Kidney (tissue), 14 donors: Measurements from ENCODE around the gene GABARAP. TPM values are rescaled to one million over a fixed set of nuclear protein-coding genes. Genes with fewer than 3 reads are reported as not detected.

Experiments used
- DNase-seq, 5 donors: peaks; one replicate each; pipeline ENCODE4 v3.0.0-alpha.2; 2013 to 2020
- FAIRE-seq: peaks from 2 replicates; lab custom pipeline; 2012; peaks lifted over from hg19 to GRCh38; lab: Jason Lieb, UNC
- H3K27ac ChIP-seq, 2 donors: one replicate each; pipeline ENCODE4 v1.7.0; 2013; ENCODE audit warnings: low read depth in 2 of 2, low read length in 2 of 2, inconsistent platforms in 1 of 2
- H3K27me3 ChIP-seq: one replicate; pipeline ENCODE4 v1.7.1; 2013; ENCODE audit warnings: low read length, inconsistent platforms; ENCODE audit not compliant: control insufficient read depth, insufficient read depth
- H3K36me3 ChIP-seq, 3 donors: one replicate each; pipeline versions ENCODE4 v1.7.0 to v1.7.1; 2013; ENCODE audit warnings: low read length in 3 of 3, control low read depth in 1 of 3, inconsistent platforms in 1 of 3; ENCODE audit not compliant: insufficient read depth in 3 of 3, control insufficient read depth in 2 of 3
- H3K4me1 ChIP-seq, 3 donors: one replicate each; pipeline versions ENCODE4 v1.7.0 to v1.7.1; 2013; ENCODE audit warnings: low read length in 3 of 3, inconsistent platforms in 1 of 3, low read depth in 1 of 3; ENCODE audit not compliant: control insufficient read depth in 2 of 3, insufficient read depth in 2 of 3
- H3K4me3 ChIP-seq, 3 donors: one replicate each; pipeline versions ENCODE4 v1.7.0 to v1.8.1; 2013; ENCODE audit warnings: low read length in 3 of 3, control low read depth in 1 of 3, inconsistent platforms in 1 of 3
- H3K9ac ChIP-seq, 3 donors: one replicate each; pipeline versions ENCODE4 v1.7.0 to v1.7.1; 2013; ENCODE audit warnings: low read length in 3 of 3, control low read depth in 1 of 3, inconsistent platforms in 1 of 3
- H3K9me3 ChIP-seq, 3 donors: one replicate each; pipeline versions ENCODE4 v1.7.0 to v1.7.1; 2013; ENCODE audit warnings: low read length in 3 of 3, control low read depth in 1 of 3, inconsistent platforms in 1 of 3; ENCODE audit not compliant: control insufficient read depth in 2 of 3, insufficient read depth in 1 of 3
- CTCF ChIP-seq: IDR thresholded peaks from 3 replicates; pipeline ENCODE4 v1.5.1; 2012; ENCODE audit warnings: mild to moderate bottlenecking, moderate library complexity, borderline replicate concordance; ENCODE audit not compliant: insufficient read depth; ENCODE audit errors: extremely low read depth
- intact Hi-C: fragments of 100-400 bp; cut with DNase I; formaldehyde crosslinking; loops from one replicate; pipeline ENCODE4 v1.11.1; 2022
- polyA plus RNA-seq: library from polyadenylated mRNA; stranded (reverse); fragments of 350-450 nt; fragmentation: Illumina TruSeq; extraction: RNeasy Lipid Tissue Mini Kit (QIAGEN cat#74804); gene quantifications from one replicate; pipeline ENCODE4 v1.2.3, GENCODE V29; 2014; ENCODE audit warnings: low read depth, low replicate concordance; ENCODE audit not compliant: insufficient read depth
- total RNA-seq: library from RNA; stranded (reverse); fragmentation: NEBNext Ultra II Directional; extraction: Animal tissue kit (Norgen Biotek cat#: 25700); gene quantifications from one replicate; pipeline ENCODE4 v1.2.1, GENCODE V29; 2021
- donor health status: control.
- donor health status: control.
- donor health status: control.
- donor health status: control.
- donor health status: control.
- donor health status: DM: yes; HTN: yes; CAD: no.
- donor health status: Normal renal cell carcinoma (clear cell type).

Gene GABARAP
- total and polyA plus RNA-seq, 2 donors from 2014 or later: 477 to 1,483 TPM

- Histone ChIP-seq H3K4me1 (peaks cover 7 to 39% (median 38%) of the 10 kb centered on the region in 3 donors), H3K9me3 (no peaks in the 10 kb centered on the region), H3K9ac (peak overlapping the region in 2 of 3 donors; percentile 10 to 34), H3K4me3 (peak overlapping the region in 2 of 3 donors; percentile 8 to 32), H3K27me3 (no peaks in the 10 kb centered on the region), H3K36me3 (peaks cover 0 to 7% (median 4%) of the 10 kb centered on the region in 3 donors), H3K27ac (peak overlapping the region; percentile 43 to 75)
- intact Hi-C loops: no loop called here
- no peak for FAIRE-seq
- no peak for TF ChIP-seq CTCF
- DNase-seq: peak in 1 of 5 donors; percentile 67
Measured at GRCh38 chr17:7216242-7217112, 25.8 kb downstream of the GABARAP start.

GRCh38 chr17:7215652-7216180 lies 26.5 kb downstream of the GABARAP start:
- intact Hi-C loops: no loop called here
- DNase-seq (peak in 3 of 5 donors; percentile 55 to 75 (median 73)), FAIRE-seq (no peak)
- peak overlapping the region in 1 of 3 donors; percentile 34 for H3K9ac ChIP-seq
- no peaks in the 10 kb centered on the region for H3K27me3 ChIP-seq
- H3K9me3 ChIP-seq: no peaks in the 10 kb centered on the region
- TF ChIP-seq CTCF: no peak
- peak overlapping the region in 1 of 3 donors; percentile 57 for H3K4me3 ChIP-seq
- peak overlapping the region; percentile 43 to 63 for H3K27ac ChIP-seq
- peaks cover 7 to 31% (median 31%) of the 10 kb centered on the region in 3 donors for H3K4me1 ChIP-seq
- H3K36me3 ChIP-seq: no peaks in the 10 kb centered on the region

- no peak for TF ChIP-seq CTCF
- intact Hi-C loops: no loop called here
- peak overlapping the region in 1 of 2 donors; percentile 84 for H3K27ac ChIP-seq
- no peaks in the 10 kb centered on the region for H3K9me3 ChIP-seq
- H3K9ac ChIP-seq: no peak overlapping the region
- peak overlapping the region; percentile 46 to 84 (median 57) for H3K4me3 ChIP-seq
- H3K36me3 ChIP-seq: no peaks in the 10 kb centered on the region
- no peaks in the 10 kb centered on the region for H3K27me3 ChIP-seq
- FAIRE-seq: no peak
- H3K4me1 ChIP-seq: peaks cover 7 to 27% (median 26%) of the 10 kb centered on the region in 3 donors
- DNase-seq: peak in 1 of 5 donors; percentile 69
Measured at GRCh38 chr17:7215136-7215638, 27.1 kb downstream of the GABARAP start.
